Measurements from ENCODE around the gene AHCTF1. TPM values are rescaled to one million over a fixed set of nuclear protein-coding genes. Genes with fewer than 3 reads are reported as not detected.

The AHCTF1 gene
- total RNA-seq, 1 experiment from 2014 or later, result 44.3 TPM

DNA sequence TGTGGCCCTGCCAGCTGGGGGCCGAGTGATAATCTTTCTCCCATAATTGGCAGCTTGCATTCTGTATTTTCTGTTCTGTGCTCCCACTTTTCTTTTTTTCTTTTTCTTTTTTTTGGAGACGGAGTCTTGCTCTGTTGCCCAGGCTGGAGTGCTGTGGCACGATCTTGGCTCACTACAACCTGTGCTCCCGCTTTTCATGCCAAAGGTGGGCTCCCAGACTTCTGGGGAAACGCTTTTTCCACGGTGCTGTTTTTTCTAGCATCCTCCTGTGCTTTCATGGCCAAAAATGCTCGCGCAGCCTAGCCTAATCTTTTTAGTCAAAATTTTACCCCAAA is 585 bp upstream of the AHCTF1 start:
- H3K4me2 ChIP-seq (ENCODE audit: insufficient read depth, insufficient read length, low read length), result peak overlapping the region; percentile 39
- no peaks in the 10 kb centered on the region for H4K20me1 ChIP-seq (ENCODE audit: control insufficient read depth, insufficient read depth, insufficient read length)
- no peak overlapping the region for H3K4ac ChIP-seq (ENCODE audit: low read depth, low read length)
- no peak overlapping the region for H4K91ac ChIP-seq (ENCODE audit: insufficient read length, low read depth, low read length)
- H2BK15ac ChIP-seq (ENCODE audit: low read depth, low read length), result no peak overlapping the region
- DNase-seq, result no peak
- no peak overlapping the region for H3T11ph ChIP-seq (ENCODE audit: low read length)
- no peak overlapping the region for H4K5ac ChIP-seq (ENCODE audit: insufficient read length, low read depth, low read length)
- H3K4me1 Mint-ChIP-seq, result peaks cover 16 to 24% of the 10 kb centered on the region in 2 experiments
- no peak overlapping the region for H3K23ac ChIP-seq (ENCODE audit: insufficient read length, low read depth, low read length)
- H3K27me3 ChIP-seq (ENCODE audit: insufficient read depth, low read length), result no peaks in the 10 kb centered on the region
- no peak overlapping the region for H2BK12ac ChIP-seq (ENCODE audit: insufficient read length, low read depth, low read length)
- no peak overlapping the region for H2BK120ac ChIP-seq (ENCODE audit: low read depth, low read length, poor library complexity, severe bottlenecking)
- H3K9me3 Mint-ChIP-seq, result peaks cover 0 to 3% of the 10 kb centered on the region in 2 experiments; a peak in 2 of 5 replicates
- no peaks in the 10 kb centered on the region for H3K9me3 ChIP-seq (ENCODE audit: control insufficient read depth, low read depth, low read length)
- peak overlapping the region; percentile 58 to 96 (median 76) for H3K27ac Mint-ChIP-seq
- H2BK20ac ChIP-seq (ENCODE audit: low read depth, low read length, poor library complexity, severe bottlenecking), result no peak overlapping the region
- no peak overlapping the region for H3K27ac ChIP-seq (ENCODE audit: insufficient read length, low read depth, low read length)
- peaks cover 18 to 20% (median 19%) of the 10 kb centered on the region in 3 experiments for H3K36me3 Mint-ChIP-seq (ENCODE audit: insufficient read depth in 1 of 3, low read depth in 3 of 3)
- H4K8ac ChIP-seq (replicated peaks; ENCODE audit: insufficient read length, low read depth, low read length), result no peak overlapping the region
- no peak overlapping the region for H3K56ac ChIP-seq (ENCODE audit: insufficient read length, low read depth, low read length)
- H2AK5ac ChIP-seq (ENCODE audit: insufficient read length, low read length), result no peak overlapping the region
- TF ChIP-seq, protein P1, sequence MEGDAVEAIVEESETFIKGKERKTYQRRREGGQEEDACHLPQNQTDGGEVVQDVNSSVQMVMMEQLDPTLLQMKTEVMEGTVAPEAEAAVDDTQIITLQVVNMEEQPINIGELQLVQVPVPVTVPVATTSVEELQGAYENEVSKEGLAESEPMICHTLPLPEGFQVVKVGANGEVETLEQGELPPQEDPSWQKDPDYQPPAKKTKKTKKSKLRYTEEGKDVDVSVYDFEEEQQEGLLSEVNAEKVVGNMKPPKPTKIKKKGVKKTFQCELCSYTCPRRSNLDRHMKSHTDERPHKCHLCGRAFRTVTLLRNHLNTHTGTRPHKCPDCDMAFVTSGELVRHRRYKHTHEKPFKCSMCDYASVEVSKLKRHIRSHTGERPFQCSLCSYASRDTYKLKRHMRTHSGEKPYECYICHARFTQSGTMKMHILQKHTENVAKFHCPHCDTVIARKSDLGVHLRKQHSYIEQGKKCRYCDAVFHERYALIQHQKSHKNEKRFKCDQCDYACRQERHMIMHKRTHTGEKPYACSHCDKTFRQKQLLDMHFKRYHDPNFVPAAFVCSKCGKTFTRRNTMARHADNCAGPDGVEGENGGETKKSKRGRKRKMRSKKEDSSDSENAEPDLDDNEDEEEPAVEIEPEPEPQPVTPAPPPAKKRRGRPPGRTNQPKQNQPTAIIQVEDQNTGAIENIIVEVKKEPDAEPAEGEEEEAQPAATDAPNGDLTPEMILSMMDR (conservative IDR thresholded peaks at IDR 0.05), result no peak
- no peaks in the 10 kb centered on the region for H3K27me3 Mint-ChIP-seq (ENCODE audit: low read depth)
- H3K79me2 ChIP-seq (ENCODE audit: insufficient read depth, low read length), result peaks cover 24% of the 10 kb centered on the region
- H3K9ac ChIP-seq (ENCODE audit: extremely low read depth, insufficient read length, low read length), result no peak overlapping the region
- no peaks in the 10 kb centered on the region for H3K23me2 ChIP-seq (ENCODE audit: insufficient read length, low read depth, low read length, poor library complexity, severe bottlenecking)
- no peaks in the 10 kb centered on the region for H3K79me1 ChIP-seq (ENCODE audit: insufficient read depth, low read depth, low read length, poor library complexity, severe bottlenecking)
- no peak overlapping the region for H3K14ac ChIP-seq (ENCODE audit: insufficient read depth, low read length)
- H2BK5ac ChIP-seq (ENCODE audit: insufficient read length, low read length), result no peak overlapping the region
- no CpG with 5 or more reads among the region's 8 CpGs for WGBS (ENCODE audit: extremely low coverage, insufficient read length, low lambda C conversion rate)
- H3K4me1 ChIP-seq (ENCODE audit: insufficient read depth, low read length), result no peaks in the 10 kb centered on the region
- peak overlapping the region; percentile 93 for H3K4me3 Mint-ChIP-seq
- no peak overlapping the region for H3K18ac ChIP-seq (ENCODE audit: insufficient read length, low read depth, low read length)
- H2AFZ ChIP-seq (ENCODE audit: low read length), result peak overlapping the region; percentile 43

Data from H9 (cell line).